PC-3 (cell line): Measurements from ENCODE around the gene RHOBTB1.

Source experiments
- CTCF ChIP-seq: fragments of 300-600 bp; sonication (generic); conservative IDR thresholded peaks from 2 replicates; pipeline ENCODE4 v1.5.1; 2017; ENCODE audit warnings: antibody characterized with exemption, low read depth, mild to moderate bottlenecking, low read length
- EZH2 ChIP-seq: fragments of 300-600 bp; sonication (generic); IDR thresholded peaks from one replicate; pipeline ENCODE4 v1.6.1; 2017; ENCODE audit warnings: antibody characterized with exemption, mild to moderate bottlenecking, low read length; ENCODE audit not compliant: unreplicated experiment

- TF ChIP-seq CTCF (no peak), EZH2 (no peak)
Observed at GRCh38 chr10:60950300-60950699, 6.3 kb upstream of the RHOBTB1 start.
